Upper lobe of left lung (tissue), 6 donors: ENCODE results near the gene MMP20. TPM values are rescaled to one million over a fixed set of nuclear protein-coding genes. Genes with fewer than 3 reads are reported as not detected.

Experiments used
- ATAC-seq, 2 donors: fragments of 200-7000 bp; cut with Tn5 transposase; one replicate each; pipeline ENCODE4 v1.9.1; 2022; ENCODE audit warnings: mild to moderate bottlenecking in 2 of 2, moderate library complexity in 2 of 2; ENCODE audit not compliant: low FRiP score in 2 of 2
- DNase-seq, 2 donors: peaks; one replicate each; pipeline ENCODE4 v3.0.0-alpha.2; 2019 to 2020
- H3K27ac ChIP-seq, 4 donors: fragments of 200-600 bp; sonication (generic); one replicate each; pipeline ENCODE4 v1.5.1; 2016 to 2019
- H3K27me3 ChIP-seq, 4 donors: fragments of 200-600 bp; sonication (generic); one replicate each; pipeline ENCODE4 v1.5.1; 2017 to 2019
- H3K36me3 ChIP-seq, 4 donors: fragments of 200-600 bp; sonication (generic); one replicate each; pipeline ENCODE4 v1.5.1; 2016 to 2019
- H3K4me1 ChIP-seq, 4 donors: fragments of 200-600 bp; sonication (generic); one replicate each; pipeline ENCODE4 v1.5.1; 2018 to 2019
- H3K4me3 ChIP-seq, 4 donors: fragments of 200-600 bp; sonication (generic); one replicate each; pipeline ENCODE4 v1.5.1; 2017 to 2019; ENCODE audit warnings: mild to moderate bottlenecking in 2 of 4, moderate library complexity in 1 of 4
- H3K9me3 ChIP-seq, 4 donors: fragments of 200-600 bp; sonication (generic); one replicate each; pipeline ENCODE4 v1.5.1; 2018 to 2019
- CTCF ChIP-seq, 6 experiments: fragments of 450-650 bp in 4 of 6; fragments of 200-600 bp in 2 of 6; sonication (generic) in 2 of 6; IDR thresholded peaks; one replicate each; pipeline ENCODE4 v1.5.1; 2016 to 2019; ENCODE audit warnings: antibody characterized with exemption in 6 of 6
- EP300 ChIP-seq, 4 donors: sonication (generic); formaldehyde crosslinking; IDR thresholded peaks; one replicate each; pipeline ENCODE4 v1.5.1; 2017; ENCODE audit warnings: antibody characterized with exemption in 4 of 4, control low read depth in 2 of 4
- POLR2A ChIP-seq, 4 donors: fragments of 450-650 bp; IDR thresholded peaks; one replicate each; pipeline ENCODE4 v1.5.1; 2016 to 2017; ENCODE audit warnings: antibody characterized with exemption in 4 of 4, mild to moderate bottlenecking in 2 of 4
- POLR2AphosphoS5 ChIP-seq, 2 donors: sonication (generic); formaldehyde crosslinking; IDR thresholded peaks; one replicate each; pipeline ENCODE4 v1.5.1; 2017; ENCODE audit warnings: antibody characterized with exemption in 2 of 2
- WGBS, 2 donors: methylation state at CpG; one replicate each; pipeline ENCODE4 v1.1.5; 2017 to 2018; 5-methylcytosine and 5-hydroxymethylcytosine counted together
- total RNA-seq, 6 donors: library from RNA; depleted of rRNA in 4 of 6; stranded (reverse); fragments of >200 nt in 4 of 6; gene quantifications; one replicate each; pipeline versions ENCODE4 v1.1.0 to v1.2.1, GENCODE V29; 2016 to 2021
- donor health status: DM: no; HTN: no; CAD: no; lungs with moderate emphysema.
- donor health status: DM: no; HTN: yes; CAD: no; lungs with severe emphysema.

Gene MMP20
- total RNA-seq, 6 donors from 2014 or later = not detected

GRCh38 chr11:102604875-102605274 is 20.3 kb downstream of the MMP20 start:
- no peaks in the 10 kb centered on the region for H3K9me3 ChIP-seq
- H3K4me3 ChIP-seq = no peak overlapping the region
- no peak overlapping the region for H3K27ac ChIP-seq
- WGBS, 2 donors = 90 to 91% methylated on average over 3 of the region's 3 CpGs
- peaks cover 0 to 4% (median 1%) of the 10 kb centered on the region in 4 donors for H3K4me1 ChIP-seq
- no peak for ATAC-seq
- H3K27me3 ChIP-seq = no peaks in the 10 kb centered on the region
- no peak for DNase-seq
- TF ChIP-seq CTCF (IDR thresholded peaks at IDR 0.05) (no peak), EP300 (IDR thresholded peaks at IDR 0.05) (no peak), POLR2A (IDR thresholded peaks at IDR 0.05) (no peak)
- H3K36me3 ChIP-seq = no peaks in the 10 kb centered on the region

GRCh38 chr11:102604011-102604410 is 21.1 kb downstream of the MMP20 start:
- Histone ChIP-seq H3K27ac (no peak overlapping the region), H3K36me3 (no peaks in the 10 kb centered on the region), H3K27me3 (no peaks in the 10 kb centered on the region), H3K9me3 (no peaks in the 10 kb centered on the region), H3K4me1 (peaks cover 0 to 5% (median 2%) of the 10 kb centered on the region in 4 donors), H3K4me3 (no peak overlapping the region)
- DNase-seq = no peak
- TF ChIP-seq EP300 (IDR thresholded peaks at IDR 0.05) = no peak
- no peak for TF ChIP-seq CTCF (IDR thresholded peaks at IDR 0.05)
- TF ChIP-seq POLR2A (IDR thresholded peaks at IDR 0.05) = no peak
- no peak for TF ChIP-seq POLR2AphosphoS5 (IDR thresholded peaks at IDR 0.05)
- WGBS, 2 donors = 74 to 85% methylated on average over 1 of the region's 1 CpG
- ATAC-seq = no peak

GRCh38 chr11:102603576-102603975 is 21.6 kb downstream of the MMP20 start:
- no peaks in the 10 kb centered on the region for H3K9me3 ChIP-seq

GRCh38 chr11:102603091-102603490 is 22.0 kb downstream of the MMP20 start:
- TF ChIP-seq POLR2A (IDR thresholded peaks at IDR 0.05) (no peak), POLR2AphosphoS5 (IDR thresholded peaks at IDR 0.05) (no peak), CTCF (IDR thresholded peaks at IDR 0.05) (no peak), EP300 (IDR thresholded peaks at IDR 0.05) (no peak)
- ATAC-seq (no peak), DNase-seq (peak in 1 of 2 donors; percentile 34)
- H3K4me3 ChIP-seq = no peak overlapping the region
- no peaks in the 10 kb centered on the region for H3K36me3 ChIP-seq
- no peak overlapping the region for H3K27ac ChIP-seq
- 61% methylated on average over 4 to 5 of the region's 5 CpGs for WGBS, 2 donors
- H3K27me3 ChIP-seq = no peaks in the 10 kb centered on the region
- H3K4me1 ChIP-seq = peaks cover 0 to 5% (median 2%) of the 10 kb centered on the region in 4 donors
- H3K9me3 ChIP-seq = no peaks in the 10 kb centered on the region

More at GRCh38 chr11:102603576-102603975, 21.6 kb downstream of the MMP20 start:
- TF ChIP-seq CTCF (IDR thresholded peaks at IDR 0.05) (no peak), EP300 (IDR thresholded peaks at IDR 0.05) (no peak), POLR2AphosphoS5 (IDR thresholded peaks at IDR 0.05) (no peak), POLR2A (IDR thresholded peaks at IDR 0.05) (no peak)
- no peaks in the 10 kb centered on the region for H3K36me3 ChIP-seq
- no peak overlapping the region for H3K4me3 ChIP-seq
- no peak overlapping the region for H3K27ac ChIP-seq
- H3K4me1 ChIP-seq = peaks cover 0 to 5% (median 2%) of the 10 kb centered on the region in 4 donors
- ATAC-seq = no peak
- DNase-seq = no peak
- H3K27me3 ChIP-seq = no peaks in the 10 kb centered on the region
- 60 to 61% methylated on average over 5 of the region's 5 CpGs for WGBS, 2 donors

GRCh38 chr11:102600666-102601065 is 24.5 kb downstream of the MMP20 start:
- Histone ChIP-seq H3K36me3 (no peaks in the 10 kb centered on the region), H3K27ac (no peak overlapping the region), H3K9me3 (no peaks in the 10 kb centered on the region), H3K27me3 (no peaks in the 10 kb centered on the region), H3K4me1 (peaks cover 0 to 5% (median 2%) of the 10 kb centered on the region in 4 donors), H3K4me3 (no peak overlapping the region)
- ATAC-seq (no peak), DNase-seq (no peak)
- TF ChIP-seq POLR2A (IDR thresholded peaks at IDR 0.05) (no peak), POLR2AphosphoS5 (IDR thresholded peaks at IDR 0.05) (no peak), EP300 (IDR thresholded peaks at IDR 0.05) (no peak), CTCF (IDR thresholded peaks at IDR 0.05) (no peak)
- WGBS, 2 donors = 97 to 98% methylated on average over 3 of the region's 3 CpGs
